Adrenal gland (tissue), 5 donors: Measurements from ENCODE around the gene SLC12A5.
A peak's percentile ranks its signal among the peaks of the same experiment; 100 is the strongest.

Source experiments
- CTCF ChIP-seq, 6 experiments: fragments of 450-650 bp in 4 of 6; fragments of 200-600 bp in 2 of 6; sonication (generic) in 1 of 6; IDR thresholded peaks; 1 replicate in 5 of 6; 2 replicates in 1 of 6; pipeline versions ENCODE4 v1.5.1 to v1.8.0; 2016 to 2021; ENCODE audit warnings: antibody characterized with exemption in 6 of 6, mild to moderate bottlenecking in 2 of 6, moderate library complexity in 1 of 6
- POLR2A ChIP-seq, 2 donors: fragments of 450-650 bp; IDR thresholded peaks; one replicate each; pipeline ENCODE4 v1.6.1; 2017; ENCODE audit warnings: antibody characterized with exemption in 2 of 2, mild to moderate bottlenecking in 2 of 2, moderate library complexity in 1 of 2
- donor health status: DM: no; HTN: no; CAD: no.

GRCh38 chr20:46011631-46012482 lies 17.2 kb upstream of the SLC12A5 start:
- TF ChIP-seq CTCF (IDR thresholded peaks at IDR 0.05): peak in 3 of 6 experiments; percentile 22 to 33 (median 29)
- TF ChIP-seq POLR2A (IDR thresholded peaks at IDR 0.05): no peak
